HG03521 (cell line): ENCODE results near the gene KIF16B.
"Not testable (repeated sequence)": the region's sequence is repeated elsewhere in the genome, so short reads cannot be mapped to it uniquely, and the experiment has no call there.

Experiments used
- ATAC-seq: cut with Tn5 transposase; IDR thresholded peaks from one replicate; pipeline ENCODE4 v1.9.1; 2021; ENCODE audit warnings: mild to moderate bottlenecking, moderate library complexity; ENCODE audit not compliant: unreplicated experiment

KIF16B gene

GRCh38 chr20:16226961-16227360 lies 346.3 kb downstream of the KIF16B start:
- not testable (repeated sequence) for ATAC-seq

- ATAC-seq: no peak
Observed at GRCh38 chr20:16224836-16225235, 348.4 kb downstream of the KIF16B start.

- no peak for ATAC-seq
Observed at GRCh38 chr20:16222859-16223411, 350.3 kb downstream of the KIF16B start.
